Breast epithelium (tissue), 3 donors: Measurements from ENCODE around the gene GATAD2B.

Experiments used
- POLR2A ChIP-seq: fragments of 450-650 bp; IDR thresholded peaks from one replicate; pipeline ENCODE4 v1.6.1; 2016; ENCODE audit warnings: antibody characterized with exemption, mild to moderate bottlenecking, moderate library complexity
- POLR2AphosphoS5 ChIP-seq, 3 donors: sonication (generic); formaldehyde crosslinking; IDR thresholded peaks; one replicate each; pipeline ENCODE4 v1.6.1; 2017; ENCODE audit warnings: antibody characterized with exemption in 3 of 3

DNA sequence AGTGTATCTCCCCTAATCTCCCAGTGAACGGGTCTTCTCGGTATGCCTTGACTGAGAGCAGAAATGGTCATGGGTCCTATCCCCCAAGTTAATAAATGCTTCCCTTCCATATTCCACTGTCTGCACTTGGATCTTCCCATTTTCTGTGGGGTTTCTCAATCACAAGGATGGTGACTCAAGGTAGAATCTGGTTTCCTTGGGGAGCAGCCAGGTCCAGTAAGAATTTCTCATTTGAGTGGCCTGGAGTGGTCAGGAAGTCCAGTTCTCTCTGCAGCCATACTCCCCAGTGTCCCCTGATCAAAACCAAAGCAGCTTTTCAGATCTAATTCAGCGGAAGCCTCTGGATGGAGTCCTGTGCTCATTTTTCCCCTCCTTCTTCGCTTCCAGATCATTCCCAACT, 162.3 kb downstream of the GATAD2B start:
- TF ChIP-seq POLR2A (no peak), POLR2AphosphoS5 (IDR thresholded peaks at IDR 0.05) (no peak)
